HG03045 (cell line): ENCODE results near the gene OARD1.
"Not testable (repeated sequence)": the region's sequence is repeated elsewhere in the genome, so short reads cannot be mapped to it uniquely, and the experiment has no call there.

Experiments used
- ATAC-seq: cut with Tn5 transposase; IDR thresholded peaks from one replicate; pipeline ENCODE4 v1.9.1; 2021; ENCODE audit warnings: mild to moderate bottlenecking, moderate library complexity; ENCODE audit not compliant: unreplicated experiment

The OARD1 gene

DNA sequence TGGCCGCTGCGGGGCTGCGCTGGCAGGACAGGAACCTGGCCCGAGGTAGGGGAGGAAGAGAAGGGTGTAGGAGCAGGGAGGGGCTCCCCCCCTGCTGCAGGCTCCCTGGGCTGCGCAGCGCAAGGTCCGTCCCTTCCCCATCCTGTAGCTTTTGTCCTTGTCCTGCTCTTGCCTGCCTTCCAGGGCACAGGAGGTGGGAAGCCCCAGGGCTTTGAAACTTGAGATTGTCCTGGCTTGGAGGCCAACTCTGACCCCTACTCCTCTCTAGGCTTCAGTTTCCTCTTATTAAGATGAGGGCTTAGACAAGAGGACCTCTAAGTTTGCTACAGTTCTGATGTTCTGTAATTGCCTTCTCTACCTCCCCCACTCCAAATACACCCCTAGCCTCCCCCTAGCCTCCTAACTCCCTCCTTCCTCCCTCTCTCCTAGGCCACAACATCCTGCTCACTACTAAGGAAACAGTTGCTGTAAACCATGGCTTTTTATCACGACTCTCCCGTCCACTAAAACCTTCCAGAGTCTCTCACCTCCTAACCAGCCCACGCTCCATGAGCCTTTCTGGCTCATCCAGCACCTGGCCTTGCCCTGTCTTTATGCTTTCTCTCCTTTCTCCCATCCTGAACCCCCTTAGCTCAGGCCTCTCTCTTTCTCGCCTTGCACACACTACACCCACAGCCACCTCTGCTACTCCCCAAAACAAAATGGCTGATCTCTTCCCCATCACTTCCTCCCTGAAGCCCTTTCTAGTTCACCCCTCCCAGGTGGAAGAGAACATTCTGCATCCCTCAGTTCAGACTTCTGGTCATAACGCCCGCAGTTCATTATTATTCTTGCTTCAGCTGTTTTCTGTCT is 43.4 kb downstream of the OARD1 start:
- ATAC-seq: peak; percentile 37

DNA sequence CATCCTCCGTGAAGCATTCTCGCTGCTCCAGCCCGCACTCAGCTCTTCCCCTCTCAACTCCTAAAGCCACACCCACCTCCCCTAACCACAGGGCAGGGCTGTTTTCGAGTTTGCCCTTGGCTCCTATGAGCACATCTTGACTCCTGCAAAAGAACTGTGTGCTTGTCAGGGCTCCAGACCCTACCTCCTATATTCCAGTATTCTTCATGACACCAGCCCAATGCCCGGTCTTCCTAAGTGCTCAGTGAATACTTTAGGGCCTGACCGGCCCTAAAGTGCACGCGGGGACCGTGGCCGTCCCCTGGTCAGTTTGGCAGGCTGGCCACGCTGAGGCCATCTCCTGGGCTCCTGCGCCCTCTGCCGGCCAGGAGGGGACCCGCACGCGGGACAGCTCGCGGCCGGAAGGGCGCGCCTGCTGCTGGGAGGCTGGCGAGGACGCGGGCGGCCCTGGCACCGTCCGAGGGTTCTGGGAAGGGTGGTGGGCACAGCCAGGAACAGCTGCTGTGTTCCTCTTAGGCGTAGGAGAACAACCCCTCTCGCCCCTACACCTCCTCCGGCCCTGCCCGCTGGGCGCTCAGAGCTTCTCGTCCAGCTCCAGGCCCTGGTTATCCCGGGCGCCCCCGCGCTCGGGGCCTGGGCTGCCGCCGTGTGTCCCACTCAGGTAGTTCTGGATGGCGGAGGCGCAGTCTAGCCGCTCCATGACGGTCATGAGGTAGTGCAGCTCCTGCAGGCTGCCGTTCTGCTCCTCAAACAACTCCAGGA is 44.2 kb downstream of the OARD1 start:
- ATAC-seq: peak; percentile 88

DNA sequence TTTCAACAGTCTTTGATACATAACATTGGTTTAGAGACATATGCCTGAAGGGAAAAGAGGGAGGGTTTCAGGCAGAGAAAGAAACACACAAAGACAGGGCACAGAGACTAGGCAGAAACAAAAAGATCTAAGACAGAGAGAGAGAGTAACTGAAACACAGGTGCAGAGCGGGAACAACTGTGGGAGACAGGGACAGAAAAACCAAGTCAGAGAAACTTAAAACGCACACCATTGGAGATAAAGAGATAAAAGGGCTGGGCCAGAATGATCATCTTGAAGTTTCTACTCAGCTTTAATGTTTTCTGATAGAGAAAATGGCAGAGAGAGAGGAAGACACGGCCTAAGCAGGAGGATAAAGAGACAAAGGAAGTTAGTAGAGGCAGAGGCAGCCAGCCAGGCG is 44.9 kb downstream of the OARD1 start:
- ATAC-seq: no peak

DNA sequence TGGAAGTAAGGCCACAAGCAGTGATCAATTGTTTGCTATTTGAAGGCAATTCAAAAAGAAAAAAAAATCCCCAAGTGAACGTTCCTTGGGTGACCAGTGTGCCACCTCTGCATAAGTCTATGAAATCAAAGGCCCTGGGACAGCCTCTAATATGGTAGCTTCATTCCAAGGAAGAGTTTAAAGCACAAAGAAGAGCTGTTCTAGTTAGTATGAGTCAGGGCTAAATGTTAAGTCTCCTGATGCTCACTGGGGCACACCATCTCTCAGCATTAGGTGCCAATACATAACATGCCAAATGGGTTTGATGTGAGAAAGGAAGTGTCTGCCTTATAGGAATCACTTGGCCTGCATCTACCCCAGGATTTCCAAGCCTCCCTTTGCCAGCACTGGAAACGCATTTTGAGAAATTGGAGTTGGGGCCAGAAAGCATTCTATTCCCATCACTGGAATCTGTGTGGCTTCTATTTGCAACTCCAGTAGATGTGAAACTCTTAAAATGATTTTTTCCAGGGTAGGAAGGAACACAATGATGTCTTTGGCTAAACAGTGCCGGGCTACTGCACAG is 46.1 kb downstream of the OARD1 start:
- no peak for ATAC-seq

DNA sequence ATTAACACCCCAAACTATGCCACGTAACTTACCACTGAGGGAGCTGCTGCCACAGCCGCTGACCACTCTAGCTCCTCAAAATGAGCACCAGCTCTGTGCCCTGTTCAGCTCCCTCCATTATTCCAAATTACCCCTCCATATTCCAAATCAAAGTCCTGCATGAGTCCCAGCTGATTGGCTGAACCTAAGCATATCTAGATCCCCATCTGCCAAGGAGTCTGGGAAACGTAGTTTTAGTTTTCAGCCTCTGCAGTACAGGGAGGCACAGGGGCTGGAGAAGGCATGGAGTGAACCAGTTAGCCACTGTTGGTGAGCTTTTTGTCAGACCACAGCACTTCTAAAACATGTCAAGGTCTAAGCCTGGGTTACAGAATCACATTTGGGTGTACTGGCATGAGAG is 49.0 kb downstream of the OARD1 start:
- ATAC-seq: no peak

DNA sequence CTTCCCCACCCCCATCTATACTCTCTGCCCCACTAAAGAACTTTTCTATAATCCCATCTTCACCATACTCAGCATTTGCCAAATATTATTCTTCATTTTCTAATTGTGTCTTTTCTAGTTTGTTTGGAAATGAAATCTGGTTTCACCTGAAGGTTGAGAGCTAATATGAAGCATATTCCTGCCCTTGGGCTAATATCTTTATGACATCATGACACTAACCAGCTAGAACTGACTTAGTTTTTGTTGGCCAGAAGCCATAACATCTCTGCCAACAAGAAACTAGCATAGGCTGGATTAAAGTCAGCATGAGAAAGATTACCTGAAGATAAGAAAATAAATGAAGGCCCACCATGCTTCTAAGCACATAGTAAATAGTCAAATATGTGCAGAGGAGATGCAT is 49.9 kb downstream of the OARD1 start:
- no peak for ATAC-seq

DNA sequence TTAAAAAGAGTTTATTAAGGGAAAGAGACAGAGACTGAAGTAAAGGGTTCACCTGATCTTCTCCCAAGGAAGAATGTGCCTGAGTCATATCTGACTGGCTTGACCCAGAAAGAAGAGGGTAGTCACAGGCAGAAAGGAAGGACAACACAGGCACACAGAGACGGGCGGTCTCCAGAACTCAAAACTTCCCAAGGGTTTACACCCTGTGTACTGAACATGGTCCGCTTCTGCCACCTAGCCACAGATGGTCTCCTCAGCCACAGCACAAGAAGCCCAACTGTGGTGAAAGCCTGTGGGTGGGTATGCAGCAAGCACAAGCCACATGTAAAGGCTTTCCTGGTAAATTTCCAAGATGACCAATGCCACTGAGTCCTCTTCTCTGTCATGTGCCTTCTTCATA is 50.3 kb downstream of the OARD1 start:
- no peak for ATAC-seq

DNA sequence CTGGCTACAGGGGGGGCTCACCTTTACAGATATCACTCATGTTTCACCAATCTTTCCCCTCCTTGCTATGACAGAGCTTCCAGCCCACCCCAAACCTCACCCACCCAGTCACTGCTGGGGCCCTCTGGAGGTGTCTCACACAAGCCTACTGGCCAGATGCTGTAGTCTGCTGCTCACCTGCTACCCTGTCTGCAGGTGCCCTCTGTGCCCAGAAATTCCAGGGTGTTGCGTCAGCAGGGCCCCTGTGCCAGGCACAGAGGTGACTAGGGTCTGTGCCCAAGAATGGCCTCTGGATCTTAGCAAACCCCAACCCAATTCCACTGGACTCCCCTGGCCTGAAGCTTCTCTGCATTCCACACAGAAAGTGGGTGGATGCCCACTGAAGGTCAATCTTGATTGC is 54.5 kb downstream of the OARD1 start:
- no peak for ATAC-seq

DNA sequence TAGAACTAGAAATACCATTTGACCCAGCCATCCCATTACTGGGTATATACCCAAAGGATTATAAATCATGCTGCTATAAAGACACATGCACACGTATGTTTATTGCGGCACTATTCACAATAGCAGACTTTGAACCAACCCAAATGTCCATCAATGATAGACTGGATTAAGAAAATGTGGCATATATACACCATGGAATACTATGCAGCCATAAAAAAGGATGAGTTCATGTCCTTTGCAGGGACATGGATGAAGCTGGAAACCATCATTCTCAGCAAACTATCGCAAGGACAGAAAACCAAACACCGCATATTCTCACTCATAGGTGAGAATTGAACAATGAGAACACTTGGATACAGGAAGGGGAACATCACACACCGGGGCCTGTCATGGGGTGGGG is 56.3 kb downstream of the OARD1 start:
- ATAC-seq: not testable (repeated sequence)

DNA sequence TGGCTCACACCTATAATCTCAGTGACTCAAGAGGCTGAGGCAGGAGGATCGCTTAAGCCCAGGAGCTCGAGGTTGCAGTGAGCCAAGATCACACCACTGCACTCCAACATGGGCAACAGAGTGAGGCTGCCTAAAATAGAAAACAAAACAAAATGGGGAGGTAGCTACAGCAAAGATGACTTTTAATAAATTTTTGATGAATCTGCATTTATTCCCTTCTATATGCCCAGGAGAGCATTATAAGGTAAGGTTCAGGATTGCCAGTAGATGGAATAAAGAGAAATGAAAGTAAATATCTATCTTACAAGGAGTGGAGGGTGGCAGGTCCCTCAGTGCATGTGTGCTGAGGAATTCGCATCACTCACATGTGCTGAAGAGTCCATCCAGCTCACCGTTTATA is 57.4 kb downstream of the OARD1 start:
- no peak for ATAC-seq
